HepG2 (cell line): Measurements from ENCODE around the gene AMIGO3. TPM values are rescaled to one million over a fixed set of nuclear protein-coding genes. Genes with fewer than 3 reads are reported as not detected.

Source experiments
- BCL6 ChIP-seq: IDR thresholded peaks from 2 replicates; pipeline ENCODE4 v1.6.1; 2016; ENCODE audit warnings: missing genetic modification reagents, missing compliant biosample characterization
- BORCS8-MEF2B ChIP-seq: sonication (generic); formaldehyde crosslinking; IDR thresholded peaks from 2 replicates; pipeline ENCODE4 v1.8.0; 2022; ENCODE audit warnings: mild to moderate bottlenecking, missing genetic modification reagents
- EEA1 ChIP-seq: sonication (generic); formaldehyde crosslinking; IDR thresholded peaks from 2 replicates; pipeline ENCODE4 v1.5.1; 2020; ENCODE audit warnings: mild to moderate bottlenecking, missing genetic modification reagents, borderline replicate concordance
- FOSL2 ChIP-seq: sonication (generic); formaldehyde crosslinking; IDR thresholded peaks from 2 replicates; pipeline ENCODE4 v1.4.0; 2020; ENCODE audit warnings: missing genetic modification reagents
- FOXO1 ChIP-seq: sonication (generic); formaldehyde crosslinking; IDR thresholded peaks from 2 replicates; pipeline ENCODE4 v1.4.0; 2020; ENCODE audit warnings: missing genetic modification reagents
- GATAD2A ChIP-seq: IDR thresholded peaks from 2 replicates; pipeline ENCODE4 v1.6.1; 2016
- HDAC1 ChIP-seq: sonication (generic); formaldehyde crosslinking; IDR thresholded peaks from 2 replicates; pipeline ENCODE4 v1.5.1; 2020; ENCODE audit warnings: mild to moderate bottlenecking, missing genetic modification reagents
- HOXA3 ChIP-seq: sonication (generic); formaldehyde crosslinking; IDR thresholded peaks from 2 replicates; pipeline ENCODE4 v1.5.0; 2020; ENCODE audit warnings: missing genetic modification reagents
- KAT8 ChIP-seq: IDR thresholded peaks from 2 replicates; pipeline ENCODE4 v1.6.1; 2016; ENCODE audit warnings: missing genetic modification reagents, missing compliant biosample characterization
- MIER2 ChIP-seq: IDR thresholded peaks from 2 replicates; pipeline ENCODE4 v1.6.1; 2016; ENCODE audit warnings: missing biosample characterization, missing genetic modification reagents
- MXI1 ChIP-seq: IDR thresholded peaks from 3 replicates; pipeline ENCODE4 v1.6.1; 2012; ENCODE audit warnings: low read depth, low read length, inconsistent platforms, borderline replicate concordance
- NFE2L2 ChIP-seq: fragments of 150-350 bp; IDR thresholded peaks from 2 replicates; pipeline ENCODE4 v1.6.1; 2014; ENCODE audit warnings: low read length
- NFKB2 ChIP-seq: sonication (generic); formaldehyde crosslinking; IDR thresholded peaks from 2 replicates; pipeline ENCODE4 v1.4.0; 2020; ENCODE audit warnings: missing genetic modification reagents, borderline replicate concordance
- PAXIP1 ChIP-seq: sonication (generic); formaldehyde crosslinking; conservative IDR thresholded peaks from 2 replicates; pipeline ENCODE4 v1.4.0; 2020; ENCODE audit warnings: mild to moderate bottlenecking, missing genetic modification reagents, moderate library complexity
- REXO4 ChIP-seq: sonication (generic); formaldehyde crosslinking; IDR thresholded peaks from 2 replicates; pipeline ENCODE4 v1.8.0; 2022; ENCODE audit warnings: missing genetic modification reagents, mild to moderate bottlenecking, borderline replicate concordance
- SMYD3 ChIP-seq: sonication (generic); formaldehyde crosslinking; IDR thresholded peaks from 2 replicates; pipeline ENCODE4 v1.8.1; 2023; ENCODE audit warnings: mild to moderate bottlenecking, missing genetic modification reagents
- ZBTB3 ChIP-seq: sonication (generic); formaldehyde crosslinking; IDR thresholded peaks from 2 replicates; pipeline ENCODE4 v1.4.0; 2020; ENCODE audit warnings: low read depth, mild to moderate bottlenecking, moderate library complexity, missing genetic modification reagents, borderline replicate concordance
- ZNF292 ChIP-seq: sonication (generic); formaldehyde crosslinking; IDR thresholded peaks from 2 replicates; pipeline ENCODE4 v1.8.1; 2022; ENCODE audit warnings: mild to moderate bottlenecking, low read depth, missing genetic modification reagents, borderline replicate concordance
- ZNF431 ChIP-seq: sonication (generic); formaldehyde crosslinking; IDR thresholded peaks from 2 replicates; pipeline ENCODE4 v1.9.0; 2022; ENCODE audit warnings: missing genetic modification reagents, low read depth, mild to moderate bottlenecking, borderline replicate concordance
- ZNF501 ChIP-seq: sonication (generic); formaldehyde crosslinking; IDR thresholded peaks from 2 replicates; pipeline ENCODE4 v1.5.1; 2020; ENCODE audit warnings: mild to moderate bottlenecking, moderate library complexity, missing genetic modification reagents
- ZNF687 ChIP-seq: sonication (generic); formaldehyde crosslinking; IDR thresholded peaks from 2 replicates; pipeline ENCODE4 v1.5.1; 2020; ENCODE audit warnings: mild to moderate bottlenecking, missing genetic modification reagents, moderate library complexity
- ZSCAN31 ChIP-seq: sonication (generic); formaldehyde crosslinking; IDR thresholded peaks from 2 replicates; pipeline ENCODE4 v1.5.0; 2020; ENCODE audit warnings: low read depth, mild to moderate bottlenecking, missing genetic modification reagents
- polyA plus RNA-seq, 8 experiments: library from polyadenylated mRNA; depleted of rRNA in 3 of 8; stranded (reverse) in 7 of 8; unstranded in 1 of 8; fragments of >200 nt; fragmentation: Illumina TruSeq in 4 of 8; extraction: Trizol in 4 of 8; gene quantifications; 2 replicates each; pipeline versions ENCODE4 v1.2.1 to v1.2.3, GENCODE V29; 2011 to 2016; ENCODE audit warnings: low read depth in 4 of 8, missing spikeins in 1 of 8, mixed read lengths in 1 of 8; ENCODE audit not compliant: insufficient read depth in 1 of 8
- total RNA-seq, 5 experiments: library from RNA; depleted of rRNA; stranded (reverse); fragments of >200 nt; fragmentation: Illumina TruSeq; extraction: Trizol; gene quantifications; 2 replicates each; pipeline ENCODE4 v1.2.3, GENCODE V29; 2016; ENCODE audit warnings: low read depth in 1 of 5

Gene AMIGO3
- total and polyA plus RNA-seq, 2 of the 13 experiments (the other 11 are each of a cell fraction or from before 2014, with no cell fraction given) = 0.35 TPM; not detected in 1

GRCh38 chr3:49671291-49672288, 47.9 kb downstream of the AMIGO3 start (continued):
- TF ChIP-seq KAT8 (CRISPR knock-in tag) (peak; percentile 29; the same call in 1 of the 2 replicates), NFKB2 (peak; percentile 33; the same call in 1 of the 2 replicates), SMYD3 (CRISPR knock-in tag) (0 out of 2 replicates have a peak, but pooled peaks have one; percentile 33), ZNF431 (CRISPR knock-in tag) (0 out of 2 replicates have a peak, but pooled peaks have one; percentile 1), FOSL2 (CRISPR knock-in tag) (peak; percentile 14; the same call in 1 of the 2 replicates), GATAD2A (CRISPR knock-in tag) (peak; percentile 87), FOXO1 (CRISPR knock-in tag) (peak; percentile 81), ZBTB3 (CRISPR knock-in tag) (no peak; the same call in 1 of the 2 replicates), REXO4 (CRISPR knock-in tag) (no peak), BCL6 (CRISPR knock-in tag) (peak; percentile 71), ZSCAN31 (CRISPR knock-in tag) (0 out of 2 replicates have a peak, but pooled peaks have one; percentile 53), HDAC1 (CRISPR knock-in tag) (peak; percentile 54), HOXA3 (CRISPR knock-in tag) (peak; percentile 55), BORCS8-MEF2B (CRISPR knock-in tag) (0 out of 2 replicates have a peak, but pooled peaks have one; percentile 36), ZNF292 (CRISPR knock-in tag) (peak; percentile 43; the same call in 1 of the 2 replicates), ZNF501 (CRISPR knock-in tag) (0 out of 2 replicates have a peak, but pooled peaks have one; percentile 60), MIER2 (CRISPR knock-in tag) (0 out of 2 replicates have a peak, but pooled peaks have one; percentile 25), EEA1 (no peak), NFE2L2 (peak; percentile 7; the same call in 1 of the 2 replicates), ZNF687 (CRISPR knock-in tag) (peak; percentile 78), MXI1 (peak; percentile 9; the same call in 1 of the 3 replicates), PAXIP1 (peak; percentile 89)
